Measurements from ENCODE around the gene FLYWCH1.
A peak's percentile ranks its signal among the peaks of the same experiment; 100 is the strongest.

FLYWCH1 gene, protein sequence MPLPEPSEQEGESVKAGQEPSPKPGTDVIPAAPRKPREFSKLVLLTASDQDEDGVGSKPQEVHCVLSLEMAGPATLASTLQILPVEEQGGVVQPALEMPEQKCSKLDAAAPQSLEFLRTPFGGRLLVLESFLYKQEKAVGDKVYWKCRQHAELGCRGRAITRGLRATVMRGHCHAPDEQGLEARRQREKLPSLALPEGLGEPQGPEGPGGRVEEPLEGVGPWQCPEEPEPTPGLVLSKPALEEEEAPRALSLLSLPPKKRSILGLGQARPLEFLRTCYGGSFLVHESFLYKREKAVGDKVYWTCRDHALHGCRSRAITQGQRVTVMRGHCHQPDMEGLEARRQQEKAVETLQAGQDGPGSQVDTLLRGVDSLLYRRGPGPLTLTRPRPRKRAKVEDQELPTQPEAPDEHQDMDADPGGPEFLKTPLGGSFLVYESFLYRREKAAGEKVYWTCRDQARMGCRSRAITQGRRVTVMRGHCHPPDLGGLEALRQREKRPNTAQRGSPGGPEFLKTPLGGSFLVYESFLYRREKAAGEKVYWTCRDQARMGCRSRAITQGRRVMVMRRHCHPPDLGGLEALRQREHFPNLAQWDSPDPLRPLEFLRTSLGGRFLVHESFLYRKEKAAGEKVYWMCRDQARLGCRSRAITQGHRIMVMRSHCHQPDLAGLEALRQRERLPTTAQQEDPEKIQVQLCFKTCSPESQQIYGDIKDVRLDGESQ

DNA sequence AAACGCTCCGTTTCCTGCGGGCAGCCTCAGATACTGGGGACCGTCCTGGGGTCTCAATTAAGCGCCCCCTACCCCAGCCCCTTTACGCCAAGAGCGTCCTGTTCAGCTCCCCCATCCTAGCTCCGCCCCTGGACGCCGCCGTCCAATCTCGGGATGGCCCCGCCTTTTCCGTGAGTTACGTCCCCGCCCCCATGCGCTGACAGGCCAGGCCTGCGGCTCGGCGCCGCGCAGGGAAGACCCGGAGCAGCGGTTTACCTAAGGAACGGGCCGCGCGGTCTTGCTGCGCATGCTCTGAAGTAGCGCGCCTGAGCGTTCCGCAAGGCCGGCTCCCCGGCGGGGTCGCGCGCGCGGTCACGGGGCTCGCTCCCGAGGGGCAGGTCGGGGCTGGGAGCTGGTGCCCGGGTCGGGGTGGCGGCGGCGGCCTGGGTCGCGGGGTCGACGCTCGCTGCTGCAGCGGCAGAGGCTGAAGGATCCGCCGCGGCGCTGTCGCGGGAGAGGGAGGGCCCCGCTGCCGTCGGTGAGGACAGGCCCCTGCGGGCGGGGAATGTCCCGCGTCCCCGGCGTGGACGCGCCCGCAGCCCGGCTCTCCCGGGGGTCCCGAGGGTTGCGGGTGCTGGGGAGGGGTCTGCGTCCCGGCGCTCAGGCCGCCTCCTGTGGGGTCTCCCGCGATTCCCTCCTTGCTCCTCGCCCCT lies at the start of gene FLYWCH1:
Gene FLYWCH1, plus strand, starts transcription at position 294 of the 692 bp plus-strand sequence. CDS start 17,755 bp downstream, outside the sequence.
- DNase-seq (ENCODE audit: low read depth in 3 of 3, low spot score in 1 of 3), result peak; percentile 95 to 98 (median 96)

DNA sequence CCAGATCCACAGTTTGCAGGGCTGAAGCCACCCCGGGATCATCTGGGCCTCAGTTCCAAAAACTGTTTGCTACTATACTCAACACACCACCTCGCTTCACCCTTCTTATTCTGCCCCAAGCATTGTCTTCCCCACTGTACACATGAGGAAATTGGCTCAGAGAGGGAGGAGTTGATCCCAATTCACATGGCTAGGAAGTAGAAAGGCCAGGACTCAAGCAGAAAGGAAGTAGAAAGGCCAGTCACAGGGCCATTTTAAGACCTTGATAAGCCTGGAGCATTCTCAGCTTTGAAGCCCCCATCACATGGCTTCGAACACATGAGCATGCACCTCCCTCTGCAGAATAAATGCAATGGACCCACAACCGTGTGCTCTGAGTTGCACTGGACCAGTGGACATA lies 46.1 kb upstream of the FLYWCH1 start:
- DNase-seq (ENCODE audit: low read depth in 3 of 3, low spot score in 1 of 3), result no peak

DNA sequence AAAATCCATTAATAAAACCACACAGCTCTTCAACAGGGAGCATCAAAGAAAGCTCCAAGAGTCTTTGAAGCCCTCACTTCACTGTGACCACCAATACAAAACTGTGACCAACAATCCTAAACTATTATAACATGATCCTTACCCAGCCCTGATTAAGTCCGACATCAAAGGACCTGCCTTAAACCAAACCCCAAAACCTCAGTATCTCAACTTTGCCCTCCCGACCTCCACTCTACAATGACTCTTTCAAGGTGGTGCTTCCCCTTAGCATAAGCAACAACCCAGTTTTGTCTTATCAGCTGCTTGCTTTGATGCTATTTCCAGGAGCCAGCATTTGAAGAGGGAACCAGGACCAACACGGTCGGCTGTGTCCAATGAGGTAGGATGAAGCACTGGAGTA lies 45.3 kb upstream of the FLYWCH1 start:
- no peak for DNase-seq (ENCODE audit: low read depth in 3 of 3, low spot score in 1 of 3)

DNA sequence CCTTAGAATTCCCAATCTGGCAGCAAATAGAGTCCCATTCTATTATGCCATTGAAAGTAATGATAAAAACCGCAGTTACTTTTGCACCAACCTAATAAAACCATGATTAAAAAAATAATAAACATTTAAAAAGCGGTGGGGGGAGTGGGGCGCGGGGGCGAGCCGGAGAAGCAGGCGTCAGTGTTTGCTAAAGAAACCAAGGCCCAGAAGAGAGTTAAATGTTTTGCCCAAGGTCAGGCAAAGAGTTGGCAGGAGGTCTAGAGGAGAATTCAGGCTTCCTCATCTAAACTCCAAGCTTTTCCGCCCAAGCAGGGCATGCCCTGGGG lies 44.1 kb upstream of the FLYWCH1 start:
- no peak for DNase-seq (ENCODE audit: low read depth in 3 of 3, low spot score in 1 of 3)

DNA sequence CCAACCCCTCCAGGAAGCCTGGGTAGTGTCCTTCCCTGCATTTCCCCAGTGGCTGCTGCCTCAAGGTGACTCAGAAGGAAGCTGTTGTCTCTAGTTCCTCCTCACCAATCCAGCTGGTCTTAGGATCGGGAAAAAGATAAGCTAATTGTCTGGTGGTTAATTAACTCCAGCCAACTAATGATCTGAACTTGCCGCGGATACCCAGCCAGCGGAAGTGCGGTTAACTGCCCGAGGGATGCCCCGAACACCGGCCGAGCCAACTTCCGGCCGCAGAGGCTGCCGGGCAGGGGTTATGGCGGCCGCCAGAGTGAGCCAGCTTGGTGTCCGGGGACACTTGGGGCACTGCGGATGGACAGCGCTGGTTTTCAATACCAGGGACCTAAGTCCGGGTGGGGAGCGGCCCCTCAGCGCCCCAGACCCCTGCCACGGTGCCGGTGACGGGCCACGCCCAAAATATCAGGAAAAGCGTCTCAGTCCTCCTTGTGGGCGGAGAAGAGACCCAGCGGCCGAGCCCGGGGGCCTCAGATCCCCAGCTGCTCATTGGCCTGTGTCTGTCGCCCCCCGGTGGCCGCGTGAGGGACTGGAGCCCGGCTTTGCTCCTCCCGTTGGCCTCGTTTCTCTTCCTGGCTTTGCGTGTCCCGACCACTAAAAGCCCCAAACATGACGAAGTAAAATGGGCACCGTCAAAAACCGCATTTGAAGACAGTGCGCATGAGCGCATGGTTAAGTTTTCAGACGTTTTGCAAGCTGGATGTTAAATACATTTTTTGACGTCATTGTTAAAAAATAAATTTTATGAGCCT lies 43.5 kb upstream of the FLYWCH1 start:
- peak; percentile 77 to 95 (median 88) for DNase-seq (ENCODE audit: low read depth in 3 of 3, low spot score in 1 of 3)

DNA sequence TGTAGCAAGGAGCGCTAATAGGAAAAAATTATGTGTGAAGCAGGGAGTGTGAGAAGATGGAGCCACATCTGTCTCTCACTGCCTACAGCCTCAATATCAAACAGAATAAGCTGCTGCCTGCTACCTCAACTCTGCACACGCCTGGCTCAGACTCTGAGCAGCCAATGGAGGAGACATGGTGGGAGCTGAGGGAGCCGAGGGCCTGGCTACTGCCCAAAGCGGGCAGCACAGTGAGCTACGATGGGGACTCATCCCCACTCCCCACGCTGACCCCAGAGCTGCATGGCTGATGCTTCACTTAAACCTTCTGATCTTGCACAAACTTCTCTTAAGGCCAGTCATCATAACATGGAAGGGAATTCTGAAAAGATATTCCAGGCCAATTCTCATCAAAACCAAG lies 39.8 kb upstream of the FLYWCH1 start:
- no peak for DNase-seq (ENCODE audit: low read depth in 3 of 3, low spot score in 1 of 3)

DNA sequence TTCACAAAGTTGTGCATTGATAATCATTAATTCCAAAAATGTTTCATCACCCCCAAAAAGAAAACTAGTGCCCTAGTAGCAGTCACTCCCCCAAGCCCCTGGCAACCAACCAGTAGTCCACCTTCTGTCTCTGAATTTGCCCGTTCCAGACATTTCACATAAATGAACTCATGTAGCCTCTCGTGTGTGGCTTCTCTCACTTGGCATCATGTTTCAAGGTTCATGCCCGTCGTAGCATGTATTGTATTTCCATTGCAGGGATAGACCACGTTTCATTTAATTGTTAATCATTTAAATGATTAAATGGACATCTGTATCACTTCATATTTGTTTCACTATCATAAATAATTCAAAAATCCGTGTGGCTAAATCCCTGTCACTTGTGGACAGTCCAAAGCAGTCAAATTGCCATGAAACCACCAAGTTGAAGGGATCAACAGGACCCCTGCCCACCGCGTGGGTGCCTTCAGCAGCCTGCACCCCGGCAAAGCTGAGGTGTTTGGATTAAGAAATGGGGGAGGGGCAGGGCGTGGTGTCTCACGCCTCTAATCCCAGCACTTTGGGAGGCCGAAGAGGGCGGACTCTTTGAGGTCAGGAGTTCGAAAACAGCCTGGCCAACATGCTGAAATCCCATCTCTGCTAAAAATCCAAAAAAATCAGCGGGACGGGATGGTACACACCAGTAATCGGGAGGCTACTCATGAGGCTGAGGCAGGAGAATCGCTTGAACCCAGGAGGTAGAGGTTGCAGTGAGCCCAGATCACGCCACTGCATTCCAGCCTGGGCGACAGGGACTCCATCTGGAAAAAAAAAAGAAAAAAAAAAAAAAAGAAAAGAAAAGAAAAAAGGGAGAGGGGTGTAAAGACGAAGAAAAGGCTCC lies 37.5 kb upstream of the FLYWCH1 start:
- DNase-seq (ENCODE audit: low read depth in 3 of 3, low spot score in 1 of 3), result no peak

DNA sequence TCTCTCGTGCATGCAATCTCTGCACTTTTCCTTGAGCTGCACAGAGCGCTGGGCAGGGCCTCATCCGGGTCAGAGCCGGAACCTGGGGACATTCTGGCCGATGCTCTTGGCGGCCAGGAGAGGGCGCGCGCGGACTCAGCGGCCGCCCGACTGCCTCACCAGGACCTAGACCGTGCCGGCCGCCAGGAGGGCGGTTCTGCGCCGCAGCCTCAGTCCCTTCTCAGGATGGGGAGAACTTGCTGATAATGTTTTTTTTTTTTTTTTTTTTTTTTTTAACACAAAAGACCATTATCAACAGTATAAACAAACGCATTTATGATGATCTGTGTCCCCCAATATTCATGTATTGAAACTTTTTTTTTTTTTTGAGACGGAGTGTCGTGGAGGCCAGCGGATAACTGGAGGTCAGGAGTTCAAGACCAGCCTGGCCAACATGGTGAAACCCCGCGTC lies 36.8 kb upstream of the FLYWCH1 start:
- DNase-seq (ENCODE audit: low read depth in 3 of 3, low spot score in 1 of 3), result peak; percentile 15 to 49 (median 29)

DNA sequence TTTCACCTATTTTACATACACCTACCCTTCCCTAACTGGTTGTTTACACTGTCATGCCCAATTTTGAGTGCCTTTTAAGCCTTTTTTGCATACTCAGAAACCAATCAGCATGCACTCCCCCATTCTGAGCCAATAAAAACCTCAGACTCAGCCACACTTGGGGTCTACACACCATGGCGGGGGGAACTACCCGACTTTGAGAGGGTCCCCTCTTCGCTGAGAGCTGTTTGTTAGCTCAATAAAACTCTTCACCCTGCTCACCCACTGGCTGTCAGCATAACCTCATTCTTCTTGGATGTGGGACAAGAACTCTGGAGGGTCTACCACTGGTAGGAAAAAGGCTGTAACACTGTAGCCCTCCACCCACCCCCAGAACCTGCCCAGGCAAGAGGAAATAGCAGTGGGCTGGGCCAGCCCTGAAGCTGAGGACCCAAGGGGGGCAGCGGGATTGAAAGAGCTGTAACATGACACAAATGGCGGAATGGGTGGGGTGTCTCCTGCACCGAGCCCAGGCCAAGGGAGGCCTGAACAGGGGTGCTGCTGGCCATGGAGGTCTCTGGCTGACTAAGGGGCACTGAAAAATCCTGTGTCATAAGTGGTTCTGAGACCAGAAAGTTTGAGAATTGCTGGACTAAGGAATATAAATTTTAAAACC lies 31.8 kb upstream of the FLYWCH1 start:
- no peak for DNase-seq (ENCODE audit: low read depth in 3 of 3, low spot score in 1 of 3)

DNA sequence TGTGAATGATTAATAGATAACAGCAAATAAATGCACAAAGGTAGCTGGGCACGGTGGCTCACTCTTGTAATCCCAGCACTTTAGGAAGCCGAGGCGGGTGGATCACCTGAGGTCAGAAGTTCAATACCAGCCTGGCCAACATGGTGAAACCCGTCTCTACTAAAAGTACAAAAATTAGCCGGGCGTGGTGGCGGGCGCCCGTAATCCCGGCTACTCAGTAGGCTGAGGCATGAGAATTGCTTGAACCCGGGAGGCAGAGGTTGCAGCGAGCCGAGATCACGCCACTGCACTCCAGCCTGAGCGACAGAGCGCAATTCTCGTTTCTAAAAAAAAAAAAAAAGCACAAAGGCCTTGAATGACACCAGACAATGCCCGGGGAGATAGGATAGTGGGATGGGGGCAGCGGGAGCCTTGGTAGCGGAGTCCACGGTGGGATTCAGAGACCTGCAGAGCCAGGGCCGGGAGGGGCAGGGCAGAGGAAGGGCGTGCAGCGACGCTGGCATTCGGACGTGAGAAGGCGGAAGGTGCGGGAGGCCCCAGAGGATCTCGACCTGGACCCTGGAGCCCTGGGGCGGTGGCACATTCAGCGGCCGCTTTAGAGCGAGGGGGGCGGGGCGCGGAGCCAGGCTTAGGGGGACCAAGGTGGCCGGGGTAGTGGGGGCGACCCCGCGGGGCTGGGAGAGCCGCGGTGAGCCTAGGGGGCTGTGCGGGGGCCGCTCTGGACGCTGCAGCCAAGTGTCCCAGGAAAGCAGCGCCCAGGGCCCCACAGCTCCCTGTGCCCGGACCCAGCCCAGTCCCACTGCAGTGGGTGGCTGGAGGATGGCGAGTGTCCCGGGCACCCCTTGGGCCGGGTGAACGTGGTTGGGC lies 29.7 kb upstream of the FLYWCH1 start:
- DNase-seq (ENCODE audit: low read depth in 3 of 3, low spot score in 1 of 3), result no peak

DNA sequence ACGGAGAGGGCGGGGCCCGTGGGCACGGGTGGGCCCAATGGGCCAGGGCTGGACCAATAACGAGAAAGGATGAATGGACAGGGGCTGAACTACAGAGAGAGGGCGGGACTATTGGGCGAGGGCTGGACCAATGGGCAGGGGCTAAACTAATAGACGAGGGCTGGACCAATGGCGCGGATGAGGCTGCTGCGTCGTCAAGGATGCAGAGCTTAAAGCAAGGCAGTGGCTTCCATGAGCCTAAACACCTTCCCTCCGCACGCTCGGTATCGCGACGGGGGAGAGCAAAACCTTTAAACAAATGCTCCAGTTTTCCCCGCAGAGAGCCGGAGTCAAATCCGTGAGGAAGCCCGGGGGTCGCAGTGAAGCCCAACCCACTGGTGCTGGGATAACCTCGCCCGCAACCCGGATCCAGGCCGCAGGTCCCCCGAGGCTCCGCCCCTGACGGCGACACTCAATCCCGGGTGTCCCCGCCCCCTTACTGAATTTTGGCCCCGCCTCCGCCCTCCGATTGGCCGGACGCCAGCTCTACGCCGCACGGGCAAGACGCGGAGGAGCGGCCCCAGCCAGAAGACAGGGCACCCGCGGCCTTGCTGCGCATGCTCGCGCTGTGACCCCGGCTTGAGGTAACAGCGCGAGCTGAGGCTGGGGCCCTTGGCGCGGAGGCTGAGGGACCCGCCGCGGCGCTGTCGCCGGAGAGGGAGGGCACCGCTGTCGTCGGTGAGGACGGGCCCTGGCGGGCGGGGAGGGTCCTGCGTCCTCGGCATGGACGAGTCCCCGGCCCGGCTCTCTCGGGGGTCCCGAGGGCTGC lies 28.9 kb upstream of the FLYWCH1 start, which contains the start of gene FLYWCH2:
Gene FLYWCH2, plus strand, starts transcription at position 566 of the 808 bp plus-strand sequence. CDS start 13,235 bp downstream, outside the sequence.
- peak; percentile 98 to 100 (median 100) for DNase-seq (ENCODE audit: low read depth in 3 of 3, low spot score in 1 of 3)

DNA sequence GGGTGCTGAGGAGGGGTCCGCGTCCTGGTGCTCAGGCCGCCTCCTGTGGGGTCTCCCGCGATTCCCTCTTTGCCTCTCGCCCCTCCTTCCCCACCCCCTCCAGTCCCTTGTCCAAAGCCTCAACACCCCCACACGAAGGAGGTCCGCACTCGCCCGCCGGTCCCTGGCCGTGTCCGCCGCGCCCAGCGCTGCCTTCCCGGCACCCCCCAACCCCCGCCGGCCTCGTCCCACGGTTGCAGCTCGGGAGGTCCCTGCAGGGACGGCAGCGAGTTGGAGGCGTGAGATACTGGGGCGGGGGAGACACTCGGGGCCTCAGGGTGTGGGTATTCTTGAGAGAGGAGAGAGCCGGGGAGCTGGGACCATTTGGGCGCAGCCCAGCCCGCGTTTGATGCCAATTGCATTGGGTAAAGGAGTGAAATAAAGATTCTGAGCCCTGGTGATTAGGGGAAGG lies 28.2 kb upstream of the FLYWCH1 start:
- DNase-seq (ENCODE audit: low read depth in 3 of 3, low spot score in 1 of 3), result no peak

DNA sequence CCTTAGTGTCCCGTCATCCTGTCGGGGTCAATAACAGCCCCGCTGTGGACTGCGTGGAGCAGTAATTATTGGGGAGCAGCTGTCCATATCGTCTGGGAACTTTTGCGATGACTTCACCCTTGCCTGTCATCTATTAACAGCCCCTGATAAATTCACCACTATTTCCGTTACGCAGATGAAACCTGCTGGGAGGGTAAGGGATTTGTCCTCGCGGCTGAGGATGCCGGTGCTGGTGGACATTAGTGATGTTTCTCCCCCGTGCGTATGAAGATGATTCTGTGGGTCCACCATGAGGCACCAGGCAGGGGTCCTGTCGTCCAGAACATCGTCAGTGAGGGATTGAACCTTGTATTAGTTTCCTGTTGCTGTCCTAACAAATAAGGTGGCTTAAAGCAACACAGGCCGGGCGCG lies 27.7 kb upstream of the FLYWCH1 start:
- no peak for DNase-seq (ENCODE audit: low read depth in 3 of 3, low spot score in 1 of 3)

DNA sequence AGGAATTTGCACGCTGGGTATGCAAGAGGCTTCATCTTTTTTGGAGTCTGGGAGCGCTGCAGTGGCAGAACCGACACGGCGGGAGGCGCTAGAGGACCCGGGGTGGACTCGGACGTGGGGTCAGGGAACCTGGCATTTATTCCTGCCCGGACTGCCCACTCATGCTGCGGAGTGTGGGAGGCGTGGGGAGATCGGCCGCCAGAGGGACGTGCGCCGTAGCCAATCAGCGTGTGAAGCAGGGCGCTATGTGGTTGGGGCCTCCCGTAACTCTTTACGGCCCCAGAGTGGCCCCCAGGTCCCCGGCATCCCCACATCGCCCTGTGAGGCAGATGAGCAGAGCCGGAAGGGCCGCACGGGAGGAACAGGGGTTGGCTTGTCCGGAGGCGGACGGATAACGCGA lies 17.5 kb upstream of the FLYWCH1 start:
- no peak for DNase-seq (ENCODE audit: low read depth in 3 of 3, low spot score in 1 of 3)

DNA sequence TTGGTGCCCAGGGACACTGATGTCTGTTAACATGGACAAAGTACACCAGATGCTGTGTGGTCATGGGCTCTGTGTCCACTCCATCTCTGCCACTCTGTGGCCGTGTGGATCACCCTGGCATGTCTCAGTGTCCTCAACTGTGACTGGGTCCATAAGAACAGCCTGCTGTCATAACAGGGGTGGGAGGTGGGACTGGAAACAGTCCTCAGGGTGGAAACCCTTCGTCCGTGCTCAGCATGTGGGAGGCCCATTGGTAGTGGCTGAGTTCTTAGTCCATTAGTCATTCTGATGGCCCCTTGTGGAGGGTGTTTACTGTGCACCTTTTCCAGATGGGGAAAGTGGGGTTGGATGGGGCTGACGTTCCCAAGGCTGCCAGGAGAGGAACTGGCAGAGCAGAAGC lies 15.9 kb upstream of the FLYWCH1 start:
- DNase-seq (ENCODE audit: low read depth in 3 of 3, low spot score in 1 of 3), result no peak

DNA sequence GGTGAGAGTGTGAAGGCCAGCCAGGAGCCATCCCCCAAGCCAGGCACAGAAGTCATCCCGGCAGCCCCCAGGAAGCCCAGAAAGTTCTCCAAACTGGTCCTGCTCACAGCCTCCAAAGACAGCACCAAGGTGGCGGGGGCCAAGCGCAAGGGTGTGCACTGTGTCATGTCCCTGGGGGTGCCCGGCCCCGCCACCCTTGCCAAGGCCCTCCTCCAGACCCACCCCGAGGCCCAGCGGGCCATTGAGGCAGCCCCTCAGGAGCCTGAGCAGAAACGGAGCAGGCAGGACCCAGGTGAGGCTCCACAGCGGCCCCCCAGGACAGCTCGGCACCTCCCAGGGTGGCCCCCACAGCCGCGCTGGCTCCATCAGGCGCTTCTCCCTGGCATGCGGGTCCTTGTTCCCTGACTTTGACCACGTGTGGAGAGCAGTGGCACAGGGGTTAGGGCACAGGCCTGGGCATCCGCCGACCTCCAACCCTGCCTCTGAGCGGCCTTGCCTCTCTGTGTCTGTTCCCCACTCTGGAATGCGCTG lies 15.2 kb upstream of the FLYWCH1 start:
- no peak for DNase-seq (ENCODE audit: low read depth in 3 of 3, low spot score in 1 of 3)

DNA sequence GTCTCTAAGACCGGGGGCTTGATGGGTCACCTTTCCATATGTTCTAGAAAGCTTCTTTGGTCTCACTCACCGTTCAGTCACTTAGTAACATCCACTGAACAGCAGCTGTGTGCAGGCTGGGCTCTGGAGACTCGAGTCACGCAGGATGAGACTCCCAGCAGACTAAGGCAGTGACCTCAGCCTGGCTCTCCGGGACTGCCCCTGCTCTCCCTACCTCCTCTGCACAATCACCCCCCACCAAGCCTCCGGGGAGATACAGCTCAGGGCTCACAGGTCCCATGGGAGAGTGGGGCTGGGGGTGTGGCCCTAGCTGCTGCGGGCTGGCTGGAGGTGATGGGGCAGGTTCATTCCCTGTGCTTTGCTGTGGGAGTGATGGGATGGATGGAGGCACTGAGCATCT lies 14.6 kb upstream of the FLYWCH1 start:
- no peak for DNase-seq (ENCODE audit: low read depth in 3 of 3, low spot score in 1 of 3)
